Liver (tissue), 9 donors: Measurements from ENCODE around the gene TNFAIP3. TPM values are rescaled to one million over a fixed set of nuclear protein-coding genes. Genes with fewer than 3 reads are reported as not detected.

Source experiments
- DNase-seq: peaks from one replicate; pipeline ENCODE4 v3.0.0-alpha.2; 2017; ENCODE audit warnings: low spot score
- H3K27ac ChIP-seq, 2 donors: one replicate each; pipeline ENCODE4 v1.7.0; 2013; ENCODE audit warnings: inconsistent platforms in 2 of 2, low read length in 2 of 2, control low read depth in 1 of 2, low read depth in 1 of 2, mild to moderate bottlenecking in 1 of 2
- H3K27me3 ChIP-seq, 4 donors: one replicate each; pipeline versions ENCODE4 v1.6.1 to v1.7.0; 2013; ENCODE audit warnings: low read length in 3 of 4, inconsistent platforms in 1 of 4, mild to moderate bottlenecking in 1 of 4, moderate library complexity in 1 of 4; ENCODE audit not compliant: control insufficient read depth in 4 of 4, insufficient read depth in 4 of 4
- H3K36me3 ChIP-seq, 4 donors: one replicate each; pipeline versions ENCODE4 v1.6.1 to v1.7.0; 2013; ENCODE audit warnings: low read length in 3 of 4, mild to moderate bottlenecking in 3 of 4, low read depth in 1 of 4, moderate library complexity in 1 of 4; ENCODE audit not compliant: control insufficient read depth in 4 of 4, insufficient read depth in 3 of 4
- H3K4me1 ChIP-seq, 4 donors: one replicate each; pipeline versions ENCODE4 v1.6.1 to v1.7.0; 2013; ENCODE audit warnings: low read length in 3 of 4, mild to moderate bottlenecking in 3 of 4, moderate library complexity in 1 of 4; ENCODE audit not compliant: control insufficient read depth in 4 of 4, insufficient read depth in 4 of 4
- H3K4me3 ChIP-seq, 3 donors: one replicate each; pipeline versions ENCODE4 v1.6.1 to v1.7.0; 2013; ENCODE audit warnings: low read length in 3 of 3, control low read depth in 1 of 3, low read depth in 1 of 3, mild to moderate bottlenecking in 1 of 3
- H3K9ac ChIP-seq, 2 donors: one replicate each; pipeline ENCODE4 v1.7.0; 2013; ENCODE audit warnings: low read length in 2 of 2, mild to moderate bottlenecking in 2 of 2, moderate library complexity in 2 of 2, control low read depth in 1 of 2, low read depth in 1 of 2
- H3K9me3 ChIP-seq, 4 donors: one replicate each; pipeline versions ENCODE4 v1.6.1 to v1.7.0; 2013; ENCODE audit warnings: low read length in 3 of 4; ENCODE audit not compliant: control insufficient read depth in 4 of 4
- EGR1 ChIP-seq, 2 donors: IDR thresholded peaks; 2 replicates each; pipeline ENCODE4 v1.6.1; 2016 to 2018; ENCODE audit warnings: antibody characterized with exemption in 2 of 2, low read depth in 2 of 2
- FOXA1 ChIP-seq: IDR thresholded peaks from 2 replicates; pipeline ENCODE4 v1.6.1; 2016; ENCODE audit warnings: antibody characterized with exemption
- FOXA2 ChIP-seq: IDR thresholded peaks from 2 replicates; pipeline ENCODE4 v1.6.1; 2016; ENCODE audit warnings: antibody characterized with exemption
- GABPA ChIP-seq, 2 donors: IDR thresholded peaks in 1 of 2; conservative IDR thresholded peaks in 1 of 2; 2 replicates each; pipeline ENCODE4 v1.6.1; 2016; ENCODE audit warnings: antibody characterized with exemption in 2 of 2, mild to moderate bottlenecking in 1 of 2, moderate library complexity in 1 of 2
- HNF4A ChIP-seq, 2 donors: conservative IDR thresholded peaks; 2 replicates each; pipeline ENCODE4 v1.6.1; 2016; ENCODE audit warnings: antibody characterized with exemption in 2 of 2, mild to moderate bottlenecking in 2 of 2
- HNF4G ChIP-seq: IDR thresholded peaks from 2 replicates; pipeline ENCODE4 v1.6.1; 2016; ENCODE audit warnings: antibody characterized with exemption
- JUND ChIP-seq, 2 donors: IDR thresholded peaks; 2 replicates each; pipeline ENCODE4 v1.6.1; 2016; ENCODE audit warnings: antibody characterized with exemption in 2 of 2
- MAX ChIP-seq: IDR thresholded peaks from 2 replicates; pipeline ENCODE4 v1.6.1; 2016; ENCODE audit warnings: antibody characterized with exemption
- NR2F2 ChIP-seq: IDR thresholded peaks from 2 replicates; pipeline ENCODE4 v1.6.1; 2016; ENCODE audit warnings: antibody characterized with exemption
- RAD21 ChIP-seq, 2 donors: IDR thresholded peaks; 2 replicates each; pipeline ENCODE4 v1.6.1; 2016; ENCODE audit warnings: antibody characterized with exemption in 2 of 2, mild to moderate bottlenecking in 2 of 2
- REST ChIP-seq: IDR thresholded peaks from 2 replicates; pipeline ENCODE4 v1.6.1; 2016; ENCODE audit warnings: antibody characterized with exemption, mild to moderate bottlenecking
- RXRA ChIP-seq, 2 donors: IDR thresholded peaks; 2 replicates each; pipeline ENCODE4 v1.6.1; 2017 to 2018; ENCODE audit warnings: antibody characterized with exemption in 2 of 2, mild to moderate bottlenecking in 1 of 2
- SP1 ChIP-seq: IDR thresholded peaks from 2 replicates; pipeline ENCODE4 v1.6.1; 2018; ENCODE audit warnings: antibody characterized with exemption, mild to moderate bottlenecking
- TAF1 ChIP-seq: conservative IDR thresholded peaks from 2 replicates; pipeline ENCODE4 v1.6.1; 2016; ENCODE audit warnings: antibody characterized with exemption, mild to moderate bottlenecking
- YY1 ChIP-seq: IDR thresholded peaks from 2 replicates; pipeline ENCODE4 v1.6.1; 2016; ENCODE audit warnings: antibody characterized with exemption, mild to moderate bottlenecking
- ZBTB33 ChIP-seq: IDR thresholded peaks from 2 replicates; pipeline ENCODE4 v1.6.1; 2016; ENCODE audit warnings: antibody characterized with exemption
- WGBS: extraction: QIAGEN DNeasy Blood & Tissue Kit; methylation state at CpG from one replicate; pipeline ENCODE4 v1.1.7; 2013; 5-methylcytosine and 5-hydroxymethylcytosine counted together
- polyA plus RNA-seq, 2 donors: library from polyadenylated mRNA; stranded (reverse) in 1 of 2; unstranded in 1 of 2; fragments of 200-250 nt in 1 of 2; fragments of >200 nt in 1 of 2; fragmentation: Nextera tagmentation in 1 of 2; extraction: Ambion mirVana in 1 of 2; gene quantifications; one replicate each; pipeline versions ENCODE4 v1.2.1 to v1.2.3, GENCODE V29; 2013 to 2015
- total RNA-seq, 2 donors: library from RNA; depleted of rRNA; stranded (reverse); fragments of >200 nt; gene quantifications; one replicate each; pipeline ENCODE4 v1.2.3, GENCODE V29; 2014
- TF ChIP-seq, protein P1 (sequence below): fragments of 150-350 bp; IDR thresholded peaks from 2 replicates; pipeline ENCODE4 v1.5.1; 2017; ENCODE audit warnings: improper control_type of control experiment, low read depth, low read length; ENCODE audit not compliant: missing input control
- TF ChIP-seq, protein P2 (sequence below): IDR thresholded peaks from 2 replicates; pipeline ENCODE4 v1.6.1; 2016; ENCODE audit warnings: antibody characterized with exemption
- donor health status: healthy.
- donor health status: healthy.
- donor health status: healthy.
- donor health status: healthy.
- donor health status: healthy.

TNFAIP3 gene
- total RNA-seq: 1 to 10 TPM; 4.5 to 8.0 TPM
- 1 to 10 TPM; 5.4 to 7.9 TPM for polyA plus RNA-seq

DNA sequence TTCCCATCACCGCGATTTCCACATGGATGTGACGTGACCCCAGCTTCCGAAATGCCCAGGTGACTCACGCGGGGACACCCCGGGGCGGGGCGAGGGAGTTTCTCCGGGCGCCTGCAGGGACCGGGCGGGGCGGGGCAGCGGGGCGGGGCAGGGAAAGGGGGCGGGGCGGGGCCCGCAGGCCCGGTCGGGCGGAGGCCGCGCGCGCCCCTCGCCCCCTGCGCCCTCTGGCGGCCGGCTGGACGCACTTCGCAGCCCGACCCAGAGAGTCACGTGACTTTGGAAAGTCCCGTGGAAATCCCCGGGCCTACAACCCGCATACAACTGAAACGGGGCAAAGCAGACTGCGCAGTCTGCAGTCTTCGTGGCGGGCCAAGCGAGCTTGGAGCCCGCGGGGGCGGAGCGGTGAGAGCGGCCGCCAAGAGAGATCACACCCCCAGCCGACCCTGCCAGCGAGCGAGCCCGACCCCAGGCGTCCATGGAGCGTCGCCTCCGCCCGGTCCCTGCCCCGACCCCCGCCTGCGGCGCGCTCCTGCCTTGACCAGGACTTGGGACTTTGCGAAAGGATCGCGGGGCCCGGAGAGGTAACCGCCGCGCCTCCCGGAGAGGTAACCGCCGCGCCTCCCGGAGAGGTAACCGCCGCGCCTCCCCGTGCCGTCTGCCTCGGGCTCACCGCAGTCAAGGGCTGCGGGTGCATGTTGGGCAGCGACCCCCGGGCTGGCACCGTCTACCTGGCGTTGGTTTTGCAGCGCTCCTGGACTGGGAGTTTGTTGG is at the start of gene TNFAIP3:
Gene TNFAIP3 (plus strand): TSS at position 346 of the 771 bp plus-strand sequence. CDS start 3,969 bp downstream, outside the sequence.
- under 1% methylated on average over 87 of the region's 87 CpGs for WGBS
- TF ChIP-seq, protein P1, sequence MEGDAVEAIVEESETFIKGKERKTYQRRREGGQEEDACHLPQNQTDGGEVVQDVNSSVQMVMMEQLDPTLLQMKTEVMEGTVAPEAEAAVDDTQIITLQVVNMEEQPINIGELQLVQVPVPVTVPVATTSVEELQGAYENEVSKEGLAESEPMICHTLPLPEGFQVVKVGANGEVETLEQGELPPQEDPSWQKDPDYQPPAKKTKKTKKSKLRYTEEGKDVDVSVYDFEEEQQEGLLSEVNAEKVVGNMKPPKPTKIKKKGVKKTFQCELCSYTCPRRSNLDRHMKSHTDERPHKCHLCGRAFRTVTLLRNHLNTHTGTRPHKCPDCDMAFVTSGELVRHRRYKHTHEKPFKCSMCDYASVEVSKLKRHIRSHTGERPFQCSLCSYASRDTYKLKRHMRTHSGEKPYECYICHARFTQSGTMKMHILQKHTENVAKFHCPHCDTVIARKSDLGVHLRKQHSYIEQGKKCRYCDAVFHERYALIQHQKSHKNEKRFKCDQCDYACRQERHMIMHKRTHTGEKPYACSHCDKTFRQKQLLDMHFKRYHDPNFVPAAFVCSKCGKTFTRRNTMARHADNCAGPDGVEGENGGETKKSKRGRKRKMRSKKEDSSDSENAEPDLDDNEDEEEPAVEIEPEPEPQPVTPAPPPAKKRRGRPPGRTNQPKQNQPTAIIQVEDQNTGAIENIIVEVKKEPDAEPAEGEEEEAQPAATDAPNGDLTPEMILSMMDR: peak; percentile 92
- TF ChIP-seq FOXA2: no peak
- peak; percentile 68 for TF ChIP-seq MAX
- TF ChIP-seq TAF1: no peak
- peak; percentile 66 to 77 for TF ChIP-seq RAD21 (IDR thresholded peaks at IDR 0.05)
- TF ChIP-seq HNF4G: no peak
- TF ChIP-seq NR2F2: no peak
- TF ChIP-seq YY1: no peak
- TF ChIP-seq JUND (IDR thresholded peaks at IDR 0.05): peak; percentile 95 to 96
- TF ChIP-seq RXRA (IDR thresholded peaks at IDR 0.05): peak in 1 of 2 donors; percentile 29
- peak; percentile 60 to 85 for TF ChIP-seq EGR1 (IDR thresholded peaks at IDR 0.05; ENCODE audit: low read depth in 2 of 2)
- TF ChIP-seq HNF4A (conservative IDR thresholded peaks at IDR 0.05): no peak
- TF ChIP-seq ZBTB33: no peak
- TF ChIP-seq, protein P2, sequence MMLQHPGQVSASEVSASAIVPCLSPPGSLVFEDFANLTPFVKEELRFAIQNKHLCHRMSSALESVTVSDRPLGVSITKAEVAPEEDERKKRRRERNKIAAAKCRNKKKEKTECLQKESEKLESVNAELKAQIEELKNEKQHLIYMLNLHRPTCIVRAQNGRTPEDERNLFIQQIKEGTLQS: peak; percentile 81
- TF ChIP-seq GABPA (IDR thresholded peaks at IDR 0.05 in 1 of 2, conservative IDR thresholded peaks at IDR 0.05 in 1 of 2): no peak
- TF ChIP-seq SP1: peak; percentile 55
- no peak for TF ChIP-seq FOXA1
- TF ChIP-seq REST: peak; percentile 86
- H3K9ac ChIP-seq: peak within 1 kb of the TSS; percentile 79 to 90
- no peaks in the 10 kb centered on the region for H3K27me3 ChIP-seq
- peaks cover 0 to 5% (median 0%) of the 10 kb centered on the region in 4 donors for H3K36me3 ChIP-seq
- DNase-seq: peak; percentile 90
- peaks cover 5 to 46% (median 15%) of the 10 kb centered on the region in 4 donors for H3K4me1 ChIP-seq
- peak within 1 kb of the TSS; percentile 84 to 87 for H3K27ac ChIP-seq
- H3K9me3 ChIP-seq: no peaks in the 10 kb centered on the region
- peak within 1 kb of the TSS; percentile 84 to 91 (median 89) for H3K4me3 ChIP-seq
